IPS-18a (cell line): ENCODE measurements around the gene CUX1.

Source experiments
- H3K27ac ChIP-seq: one replicate; pipeline ENCODE4 v1.5.1; 2013; ENCODE audit warnings: low read length
- H3K27me3 ChIP-seq: one replicate; pipeline ENCODE4 v1.6.1; 2013; ENCODE audit warnings: mild to moderate bottlenecking, low read length; ENCODE audit not compliant: control insufficient read depth, insufficient read depth
- H3K36me3 ChIP-seq: one replicate; pipeline ENCODE4 v1.6.1; 2013; ENCODE audit warnings: low read depth, low read length; ENCODE audit not compliant: control insufficient read depth
- H3K4me1 ChIP-seq: one replicate; pipeline ENCODE4 v1.6.1; 2013; ENCODE audit warnings: low read depth, low read length; ENCODE audit not compliant: control insufficient read depth
- H3K4me3 ChIP-seq: one replicate; pipeline ENCODE4 v1.5.1; 2013; ENCODE audit warnings: low read length
- H3K9ac ChIP-seq: one replicate; pipeline ENCODE4 v1.6.1; 2013; ENCODE audit warnings: mild to moderate bottlenecking, low read length, moderate library complexity
- H3K9me3 ChIP-seq: one replicate; pipeline ENCODE4 v1.6.1; 2013; ENCODE audit warnings: low read depth, low read length; ENCODE audit not compliant: control insufficient read depth

CUX1 gene

GRCh38 chr7:101941481-101942383 is 124.3 kb downstream of the CUX1 start:
- Histone ChIP-seq H3K36me3 (no peaks in the 10 kb centered on the region), H3K9ac (peak overlapping the region; percentile 61), H3K27ac (peak overlapping the region; percentile 81), H3K4me1 (peaks cover 42% of the 10 kb centered on the region), H3K4me3 (peak overlapping the region; percentile 14), H3K9me3 (no peaks in the 10 kb centered on the region), H3K27me3 (no peaks in the 10 kb centered on the region)

GRCh38 chr7:101942603-101943210 is 125.3 kb downstream of the CUX1 start:
- H3K27ac ChIP-seq: no peak overlapping the region
- no peaks in the 10 kb centered on the region for H3K9me3 ChIP-seq
- H3K4me1 ChIP-seq: peaks cover 38% of the 10 kb centered on the region
- H3K4me3 ChIP-seq: no peak overlapping the region
- H3K36me3 ChIP-seq: no peaks in the 10 kb centered on the region
- no peaks in the 10 kb centered on the region for H3K27me3 ChIP-seq
- H3K9ac ChIP-seq: no peak overlapping the region

GRCh38 chr7:101943306-101943705 is 125.9 kb downstream of the CUX1 start:
- Histone ChIP-seq H3K36me3 (no peaks in the 10 kb centered on the region), H3K9ac (no peak overlapping the region), H3K27me3 (no peaks in the 10 kb centered on the region), H3K9me3 (no peaks in the 10 kb centered on the region), H3K4me1 (peaks cover 41% of the 10 kb centered on the region), H3K27ac (no peak overlapping the region), H3K4me3 (no peak overlapping the region)

- no peak overlapping the region for H3K9ac ChIP-seq
- no peaks in the 10 kb centered on the region for H3K9me3 ChIP-seq
- H3K4me3 ChIP-seq: no peak overlapping the region
- H3K27ac ChIP-seq: no peak overlapping the region
- no peaks in the 10 kb centered on the region for H3K36me3 ChIP-seq
- H3K27me3 ChIP-seq: no peaks in the 10 kb centered on the region
- H3K4me1 ChIP-seq: peaks cover 41% of the 10 kb centered on the region
These were observed 126.6 kb downstream of the CUX1 start for GRCh38 chr7:101943889-101944600.

- no peak overlapping the region for H3K27ac ChIP-seq
These were observed 127.2 kb downstream of the CUX1 start for GRCh38 chr7:101944611-101945010.

GRCh38 chr7:101945034-101945758 is 127.8 kb downstream of the CUX1 start:
- Histone ChIP-seq H3K4me3 (no peak overlapping the region), H3K36me3 (no peaks in the 10 kb centered on the region), H3K4me1 (peaks cover 41% of the 10 kb centered on the region), H3K9ac (no peak overlapping the region), H3K27ac (no peak overlapping the region), H3K27me3 (no peaks in the 10 kb centered on the region), H3K9me3 (no peaks in the 10 kb centered on the region)

More at GRCh38 chr7:101944611-101945010, 127.2 kb downstream of the CUX1 start:
- H3K36me3 ChIP-seq: no peaks in the 10 kb centered on the region
- H3K27me3 ChIP-seq: no peaks in the 10 kb centered on the region
- no peak overlapping the region for H3K9ac ChIP-seq
- H3K4me3 ChIP-seq: no peak overlapping the region
- peaks cover 41% of the 10 kb centered on the region for H3K4me1 ChIP-seq
- H3K9me3 ChIP-seq: no peaks in the 10 kb centered on the region

GRCh38 chr7:101947899-101948298 is 130.5 kb downstream of the CUX1 start:
- no peaks in the 10 kb centered on the region for H3K9me3 ChIP-seq
- H3K4me1 ChIP-seq: peaks cover 21% of the 10 kb centered on the region
- no peak overlapping the region for H3K27ac ChIP-seq
- no peak overlapping the region for H3K9ac ChIP-seq
- H3K4me3 ChIP-seq: no peak overlapping the region
- H3K27me3 ChIP-seq: no peaks in the 10 kb centered on the region
- H3K36me3 ChIP-seq: no peaks in the 10 kb centered on the region

GRCh38 chr7:101948650-101949049 is 131.2 kb downstream of the CUX1 start:
- no peaks in the 10 kb centered on the region for H3K27me3 ChIP-seq
- H3K9me3 ChIP-seq: no peaks in the 10 kb centered on the region
- H3K4me1 ChIP-seq: peaks cover 21% of the 10 kb centered on the region
- H3K27ac ChIP-seq: no peak overlapping the region
- H3K36me3 ChIP-seq: no peaks in the 10 kb centered on the region
- H3K9ac ChIP-seq: no peak overlapping the region
- no peak overlapping the region for H3K4me3 ChIP-seq

- no peaks in the 10 kb centered on the region for H3K36me3 ChIP-seq
- no peaks in the 10 kb centered on the region for H3K27me3 ChIP-seq
- no peak overlapping the region for H3K9ac ChIP-seq
- peaks cover 23% of the 10 kb centered on the region for H3K4me1 ChIP-seq
- no peak overlapping the region for H3K4me3 ChIP-seq
- H3K9me3 ChIP-seq: no peaks in the 10 kb centered on the region
- no peak overlapping the region for H3K27ac ChIP-seq
These were observed 133.2 kb downstream of the CUX1 start for GRCh38 chr7:101950450-101951119.

GRCh38 chr7:101951757-101952156 is 134.3 kb downstream of the CUX1 start:
- no peak overlapping the region for H3K4me3 ChIP-seq
- no peak overlapping the region for H3K27ac ChIP-seq
- no peak overlapping the region for H3K9ac ChIP-seq
- H3K27me3 ChIP-seq: no peaks in the 10 kb centered on the region
- H3K36me3 ChIP-seq: no peaks in the 10 kb centered on the region
- peaks cover 17% of the 10 kb centered on the region for H3K4me1 ChIP-seq
- no peaks in the 10 kb centered on the region for H3K9me3 ChIP-seq
